ENCODE data around the gene SS18L1.

SS18L1 gene

DNA sequence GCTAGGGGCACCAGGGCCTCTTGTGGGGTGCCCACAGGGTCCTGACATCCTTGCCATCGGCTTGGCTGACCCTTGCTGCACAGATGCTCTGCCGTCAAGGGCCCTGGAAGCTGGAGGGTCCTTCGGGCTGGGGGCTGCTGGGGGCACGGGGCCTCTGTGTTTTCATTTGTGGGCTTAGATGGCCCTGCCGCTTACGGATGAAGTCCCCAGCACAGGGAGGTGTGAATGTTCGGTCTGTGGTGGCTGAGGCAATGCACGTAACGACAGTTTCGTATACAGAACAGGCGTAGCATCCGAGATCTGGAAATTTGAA, 14.5 kb downstream of the SS18L1 start:
- DNase-seq = no peak

DNA sequence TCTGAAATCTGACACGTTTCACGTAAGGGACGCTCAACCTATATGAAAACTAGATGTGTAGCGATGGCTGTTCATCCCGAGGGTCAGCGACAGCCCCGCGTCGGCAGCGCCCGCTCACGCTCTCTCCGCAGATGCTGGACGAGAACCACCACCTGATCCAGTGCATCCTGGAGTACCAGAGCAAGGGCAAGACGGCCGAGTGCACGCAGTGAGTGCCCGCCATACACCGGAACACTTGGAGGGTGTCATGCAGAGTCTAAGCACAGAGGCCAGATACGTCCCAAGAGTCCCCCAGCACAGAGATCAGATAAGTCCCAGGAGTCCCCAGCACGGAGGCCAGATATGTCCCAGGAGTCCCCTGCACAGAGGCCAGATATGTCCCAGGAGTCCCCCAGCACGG, 15.0 kb downstream of the SS18L1 start:
- no peak for DNase-seq

DNA sequence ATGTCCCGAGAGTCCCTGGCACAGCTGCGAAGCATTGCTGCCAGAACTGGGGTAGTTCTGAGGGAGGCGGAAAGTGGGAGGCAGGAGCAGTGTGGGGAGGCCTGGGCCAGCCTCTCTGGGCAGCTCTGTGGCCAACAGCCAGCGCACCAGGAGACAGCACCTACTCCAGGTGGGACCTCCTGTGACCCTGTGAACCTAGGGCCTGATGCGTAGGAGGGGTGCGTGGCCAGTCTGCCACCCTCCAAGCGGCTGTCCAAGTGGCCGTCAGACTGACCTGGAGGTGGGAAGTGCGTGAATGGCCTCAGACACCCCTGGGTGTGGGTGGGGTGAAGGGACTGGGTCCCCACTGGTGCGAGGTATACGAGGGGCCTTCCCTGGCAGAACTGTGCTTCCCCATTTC, 15.5 kb downstream of the SS18L1 start:
- DNase-seq = no peak

DNA sequence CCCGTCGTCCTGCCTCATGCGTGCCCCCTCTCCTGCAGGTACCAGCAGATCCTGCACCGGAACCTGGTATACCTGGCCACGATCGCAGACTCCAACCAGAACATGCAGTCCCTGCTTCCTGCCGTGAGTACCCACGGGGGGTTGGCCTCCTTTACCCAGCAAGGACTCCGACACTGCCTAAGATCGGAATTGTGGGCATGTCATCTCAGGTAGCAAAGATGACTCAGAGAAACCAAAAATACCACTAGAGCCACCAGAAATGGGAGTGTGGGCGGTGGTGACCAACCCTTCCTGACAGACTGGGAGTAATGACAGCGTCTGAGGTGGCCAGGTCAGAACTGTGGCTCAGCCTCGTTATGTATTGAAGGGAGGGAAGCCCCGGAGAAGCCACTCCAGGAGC, 16.3 kb downstream of the SS18L1 start:
- no peak for DNase-seq

DNA sequence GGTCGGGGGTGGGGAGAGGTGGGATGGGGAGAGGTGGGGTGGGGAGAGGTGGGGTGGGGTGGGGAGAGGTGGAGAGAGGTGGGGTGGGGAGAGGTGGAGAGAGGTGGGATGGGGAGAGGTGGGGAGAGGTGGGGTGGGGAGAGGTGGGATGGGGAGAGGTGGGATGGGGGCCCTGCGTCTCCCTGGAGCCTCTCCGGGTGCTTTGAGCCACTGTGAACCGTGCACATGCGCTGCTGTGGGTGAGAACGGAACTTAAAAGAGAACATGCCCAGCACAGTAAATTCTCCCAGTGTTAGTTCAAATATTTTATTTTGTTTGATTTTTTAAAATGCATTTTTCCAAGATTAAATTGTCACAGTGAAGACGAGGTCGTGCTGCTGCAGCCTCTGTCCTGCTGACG, 16.7 kb downstream of the SS18L1 start:
- no peak for DNase-seq

DNA sequence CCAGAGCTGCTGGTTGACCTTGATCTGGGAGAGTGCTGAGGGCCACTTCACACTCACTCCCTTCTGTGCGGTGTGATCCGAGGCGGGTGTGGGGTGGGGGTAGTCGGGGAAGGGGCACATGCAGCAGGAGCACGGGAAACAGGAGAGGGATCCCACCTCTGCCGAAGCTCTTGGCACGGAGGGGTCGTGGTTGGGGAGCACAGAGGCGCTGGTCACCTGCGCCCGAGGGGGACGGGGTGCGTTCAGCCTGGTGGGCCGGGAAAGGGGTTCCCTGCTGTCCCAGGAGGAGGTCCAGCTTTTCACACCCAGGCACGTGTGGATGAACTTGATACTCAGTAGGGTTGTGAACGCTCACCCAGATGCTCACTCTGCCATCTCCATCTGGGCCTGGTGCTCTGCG, 17.3 kb downstream of the SS18L1 start:
- no peak for DNase-seq

DNA sequence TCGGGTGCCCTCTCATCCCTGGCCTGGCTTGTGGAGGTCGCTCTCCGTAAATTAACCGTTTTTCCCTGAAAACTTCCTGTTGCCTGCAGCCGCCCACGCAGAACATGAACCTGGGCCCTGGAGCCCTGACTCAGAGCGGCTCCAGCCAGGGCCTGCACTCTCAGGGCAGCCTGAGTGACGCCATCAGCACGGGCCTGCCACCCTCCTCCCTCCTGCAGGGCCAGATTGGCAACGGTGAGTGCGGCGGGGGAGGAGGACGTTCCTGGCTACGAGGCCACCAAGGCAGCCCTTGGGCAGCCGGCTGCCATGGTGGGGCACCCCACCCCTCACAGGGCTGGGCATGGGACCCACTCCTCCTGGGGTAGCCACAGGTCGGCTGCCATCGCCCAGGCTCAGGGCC, 17.8 kb downstream of the SS18L1 start:
- DNase-seq = peak; percentile 5

DNA sequence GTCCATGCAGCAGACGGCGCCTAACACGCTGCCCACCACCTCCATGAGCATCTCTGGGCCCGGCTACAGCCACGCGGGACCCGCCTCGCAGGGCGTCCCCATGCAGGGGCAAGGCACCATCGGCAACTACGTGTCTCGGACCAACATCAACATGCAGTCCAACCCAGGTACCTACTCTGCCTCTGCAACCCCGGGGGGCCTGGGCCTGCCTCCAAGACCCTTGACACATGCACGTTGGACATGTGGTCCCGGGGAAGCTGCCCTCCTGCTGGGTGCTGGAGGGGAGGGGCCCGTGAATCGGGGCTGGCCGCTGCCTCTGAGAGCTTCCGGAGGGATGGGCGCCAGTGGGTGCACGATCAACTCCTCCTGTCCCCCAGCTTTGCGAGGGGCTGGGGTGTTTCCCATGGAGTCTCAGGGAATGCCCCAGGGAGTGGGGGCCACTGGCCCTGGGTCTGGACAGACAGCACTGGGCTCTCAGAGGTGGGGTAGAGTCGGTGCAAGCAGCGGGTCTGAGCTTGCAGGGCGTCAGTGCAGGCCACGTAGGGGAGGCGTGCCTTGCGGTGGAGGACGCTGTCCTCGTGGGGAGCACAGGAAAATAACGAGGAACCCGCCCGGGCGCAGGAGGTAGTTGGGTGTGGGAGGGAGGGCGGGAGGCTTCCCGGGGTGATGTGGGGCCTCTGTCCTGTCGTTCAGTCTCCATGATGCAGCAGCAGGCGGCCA, 19.4 kb downstream of the SS18L1 start:
- no peak for DNase-seq

DNA sequence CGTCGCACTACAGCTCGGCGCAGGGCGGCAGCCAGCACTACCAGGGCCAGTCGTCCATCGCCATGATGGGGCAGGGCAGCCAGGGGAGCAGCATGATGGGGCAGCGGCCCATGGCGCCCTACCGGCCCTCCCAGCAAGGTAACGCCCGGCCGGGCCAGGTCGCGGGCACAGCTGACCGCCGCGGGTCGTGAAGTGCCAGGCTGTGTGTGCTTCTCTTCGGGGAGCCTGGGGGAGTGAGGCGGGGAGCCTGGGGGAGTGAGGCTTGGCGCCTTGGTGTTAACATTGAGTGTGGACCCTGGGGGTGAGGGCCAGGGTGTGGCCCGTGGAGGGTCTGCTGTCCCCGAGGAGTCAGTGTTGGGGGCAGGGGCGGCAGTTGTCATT, 19.9 kb downstream of the SS18L1 start:
- no peak for DNase-seq

DNA sequence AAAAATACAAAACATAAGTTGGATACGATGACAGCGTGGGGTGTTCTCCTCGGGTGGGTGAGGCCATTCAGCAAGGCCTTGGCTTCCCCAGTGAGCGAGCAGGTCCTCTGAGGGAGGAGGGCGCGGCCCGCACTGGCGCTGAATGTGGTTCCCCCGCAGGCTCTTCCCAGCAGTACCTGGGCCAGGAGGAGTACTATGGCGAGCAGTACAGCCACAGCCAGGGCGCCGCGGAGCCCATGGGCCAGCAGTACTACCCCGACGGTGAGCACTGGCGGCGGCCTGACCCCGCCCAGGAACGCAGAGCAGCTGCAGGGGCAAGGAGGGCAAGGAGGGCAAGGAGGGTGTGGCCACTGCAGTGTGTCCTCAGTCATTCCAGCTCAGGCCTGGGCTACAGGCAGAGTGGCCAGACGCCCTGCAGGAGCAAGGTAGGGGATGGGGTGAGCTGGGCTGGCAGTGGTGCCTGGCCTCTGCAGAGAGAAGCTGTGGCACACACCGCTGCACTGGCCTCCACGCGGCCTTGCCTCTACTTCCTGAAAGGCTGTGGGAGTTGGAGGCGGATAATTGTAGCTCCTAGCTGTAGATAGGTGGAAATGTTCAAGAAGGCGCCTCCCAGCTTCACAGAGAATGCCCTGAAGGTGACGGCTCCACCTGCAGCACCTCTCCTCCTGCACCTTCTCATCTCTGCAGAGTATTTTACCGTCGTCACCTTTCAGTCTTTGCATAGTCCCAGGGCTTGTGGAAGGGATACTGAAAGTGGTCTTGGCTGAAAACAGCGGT, 20.6 kb downstream of the SS18L1 start:
- DNase-seq = no peak

DNA sequence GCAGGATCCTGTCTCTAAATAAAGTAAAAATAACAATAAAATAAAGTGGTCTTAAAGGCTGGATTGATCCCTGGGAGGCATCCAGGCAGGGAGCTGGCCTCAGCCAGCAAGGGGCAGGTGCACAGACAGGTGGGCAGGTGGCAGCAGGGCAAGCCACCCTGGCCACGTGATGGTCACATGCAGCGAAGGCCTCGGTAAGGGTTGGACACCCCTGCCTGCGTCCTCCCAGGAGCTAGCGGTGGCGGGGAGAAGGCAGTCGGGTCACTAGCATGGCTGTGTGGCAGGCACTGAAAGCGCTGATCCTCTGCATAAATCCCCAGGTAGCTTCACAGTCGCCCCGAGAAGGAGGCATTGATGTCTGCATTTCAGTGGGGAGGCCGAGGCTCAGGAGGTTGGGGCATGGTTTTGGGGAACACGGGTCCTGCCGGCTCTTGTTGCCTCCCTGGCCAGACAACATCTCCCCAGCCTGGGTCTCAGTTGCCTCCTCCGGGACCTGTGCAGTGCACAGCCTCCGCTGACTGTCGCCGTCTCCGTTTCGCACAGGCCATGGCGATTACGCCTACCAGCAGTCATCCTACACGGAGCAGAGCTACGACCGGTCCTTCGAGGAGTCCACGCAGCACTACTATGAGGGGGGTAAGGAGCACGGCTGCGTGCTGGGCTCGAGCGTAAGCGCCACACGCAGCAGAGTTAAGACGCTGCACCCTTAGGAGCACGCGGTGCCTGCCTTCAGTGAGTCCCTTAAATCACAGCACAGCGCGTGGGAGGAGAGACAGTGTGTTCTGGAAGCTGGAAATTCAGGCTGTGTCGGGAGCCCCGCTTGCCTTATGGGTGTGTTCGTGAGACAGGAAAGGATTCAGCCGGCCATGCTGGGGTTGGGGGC, 21.6 kb downstream of the SS18L1 start:
- no peak for DNase-seq

DNA sequence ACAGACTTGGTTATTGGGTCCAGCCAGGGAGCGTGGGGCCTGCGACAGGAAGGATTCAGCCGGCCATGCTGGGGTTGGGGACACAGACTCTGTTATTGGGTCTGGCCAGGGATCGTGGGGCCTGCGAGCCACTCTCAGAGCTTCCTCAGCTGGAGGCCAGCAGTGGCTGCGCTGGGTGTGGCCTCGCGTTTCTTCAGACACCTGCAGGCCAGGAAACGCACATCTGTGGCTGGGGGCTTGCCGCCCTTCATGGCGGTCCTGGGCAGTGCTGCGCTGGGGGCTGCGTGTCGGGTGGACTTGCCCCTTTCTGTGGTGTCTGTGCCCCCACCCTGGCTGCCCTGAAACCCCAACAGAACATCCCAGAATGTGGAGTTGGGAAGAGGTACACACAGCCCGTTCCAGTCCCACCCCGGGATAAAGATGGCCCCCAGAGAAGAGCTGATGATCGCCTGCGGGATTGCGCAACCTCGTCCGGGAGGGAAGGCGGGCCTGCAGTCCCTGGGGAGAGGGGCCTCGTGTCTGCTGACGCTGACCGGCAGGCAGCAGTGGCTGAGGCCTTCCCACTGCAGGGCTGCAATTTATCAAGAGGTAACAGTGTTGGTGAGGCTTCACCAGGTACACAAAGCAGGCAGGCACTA, 22.3 kb downstream of the SS18L1 start:
- no peak for DNase-seq

DNA sequence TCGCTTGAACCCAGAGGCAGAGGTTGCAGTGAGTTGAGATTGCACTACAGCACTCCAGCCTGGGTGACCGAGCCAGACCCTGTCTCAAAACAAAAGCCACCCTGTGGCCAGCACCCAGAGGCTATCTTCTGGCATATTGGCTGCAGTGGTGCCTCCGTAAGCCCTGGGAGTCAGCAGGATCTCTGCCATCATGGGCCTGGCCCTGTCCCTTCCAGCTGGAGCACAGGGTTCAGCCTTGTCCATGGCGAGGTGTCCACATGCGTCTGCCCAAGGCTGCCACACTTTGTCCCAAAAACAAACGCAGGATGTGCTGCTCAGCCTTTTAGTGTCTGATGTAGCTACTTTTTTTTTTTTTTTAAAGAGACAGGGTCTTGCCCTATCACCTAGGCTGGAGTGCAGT, 23.9 kb downstream of the SS18L1 start:
- no peak for DNase-seq

DNA sequence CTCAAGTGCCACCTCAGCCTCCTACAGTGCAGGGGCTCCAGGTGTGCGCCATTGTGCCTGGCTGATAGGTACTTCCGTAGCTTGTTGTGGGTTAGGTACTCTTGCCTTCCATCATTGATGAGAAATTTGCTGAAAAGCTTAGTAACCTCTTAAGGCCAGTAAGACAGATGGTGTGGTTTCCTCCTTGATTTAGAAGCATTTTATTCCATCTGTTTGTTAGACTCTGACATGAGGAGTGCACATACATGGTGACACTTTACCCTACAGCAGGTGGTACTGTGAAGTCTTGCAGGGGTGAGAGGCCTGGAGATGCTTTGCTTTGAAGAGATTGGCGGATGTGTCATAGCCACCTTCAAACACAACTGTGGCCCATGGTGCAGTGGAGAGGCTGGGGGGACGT, 24.5 kb downstream of the SS18L1 start:
- DNase-seq = no peak

DNA sequence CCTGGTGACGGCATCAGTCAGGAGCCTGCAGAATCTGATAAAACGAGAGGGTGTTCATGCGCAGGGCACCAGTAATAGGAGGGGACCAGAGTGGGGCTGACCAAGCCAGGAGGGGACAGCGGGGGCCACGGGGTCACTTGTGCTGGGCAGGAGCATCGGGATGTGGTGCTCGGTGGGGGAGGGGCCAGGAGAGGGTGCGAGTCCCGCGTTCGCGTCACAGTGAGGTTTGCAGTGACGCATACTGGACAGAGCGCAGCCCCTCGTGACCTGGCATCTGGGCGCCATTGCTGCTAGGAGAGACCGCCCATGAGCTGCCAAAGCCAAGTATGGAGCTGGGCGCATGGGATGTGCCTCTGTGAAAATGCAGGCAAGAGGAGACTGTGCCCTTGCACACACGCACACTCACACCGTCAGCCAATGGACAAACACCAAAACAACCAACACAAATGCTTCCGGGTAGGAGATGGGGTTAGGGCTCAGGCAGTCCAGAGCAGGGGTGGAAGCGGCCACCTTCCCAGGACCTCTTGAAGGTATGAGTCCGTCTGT, 25.4 kb downstream of the SS18L1 start:
- no peak for DNase-seq

DNA sequence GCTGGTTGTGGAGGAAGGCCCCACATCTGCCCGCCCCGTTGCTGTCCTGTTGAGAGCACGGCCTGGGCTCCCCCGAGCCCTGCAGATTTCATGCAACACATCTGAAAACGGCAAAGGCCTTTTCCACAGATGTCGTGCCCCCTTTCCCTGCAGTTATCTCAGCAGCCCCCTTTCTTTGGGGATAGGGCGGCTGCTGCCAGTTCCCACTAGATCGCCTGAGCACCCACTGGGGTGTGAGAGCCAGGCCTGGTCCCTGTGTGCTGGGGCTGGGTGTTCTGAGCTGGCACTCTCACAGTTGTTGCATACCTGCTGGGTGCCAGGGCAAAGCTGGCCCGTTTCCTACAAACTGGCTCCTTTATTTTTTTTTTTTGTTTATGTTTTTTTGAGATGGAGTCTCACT, 27.0 kb downstream of the SS18L1 start:
- DNase-seq = no peak

DNA sequence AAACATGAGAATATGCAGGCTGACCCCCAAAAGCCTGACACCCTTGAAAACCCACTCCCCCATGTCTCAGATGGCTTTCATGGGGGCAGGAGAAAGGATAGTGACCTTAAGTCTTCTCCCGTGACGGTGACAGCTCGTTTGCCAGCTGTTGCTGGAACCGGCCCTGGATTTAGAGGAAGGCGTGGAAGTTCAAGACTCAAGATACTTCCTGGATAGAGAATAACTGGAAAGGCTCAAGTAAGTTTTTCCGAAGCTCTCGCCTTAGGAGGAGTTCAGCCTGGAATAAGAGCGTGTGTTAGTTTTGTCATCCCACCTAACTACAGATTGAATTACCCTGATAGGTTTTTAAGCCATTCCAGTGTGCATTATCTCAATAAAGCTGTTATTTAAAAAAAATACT, 27.7 kb downstream of the SS18L1 start:
- no peak for DNase-seq

DNA sequence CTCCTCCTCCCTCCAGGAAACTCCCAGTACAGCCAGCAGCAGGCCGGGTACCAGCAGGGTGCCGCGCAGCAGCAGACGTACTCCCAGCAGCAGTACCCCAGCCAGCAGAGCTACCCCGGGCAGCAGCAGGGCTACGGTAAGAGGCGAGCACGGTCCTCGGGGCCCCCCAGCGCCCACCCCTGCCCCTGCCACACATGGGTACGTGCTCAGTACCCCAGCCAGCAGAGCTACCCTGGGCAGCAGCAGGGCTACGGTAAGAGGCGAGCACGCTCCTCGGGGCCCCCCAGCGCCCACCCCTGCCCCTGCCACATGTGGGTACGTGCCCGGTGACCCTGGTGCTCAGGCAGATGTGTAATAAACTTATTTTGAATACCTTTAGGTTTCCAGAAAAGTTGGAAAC, 29.1 kb downstream of the SS18L1 start:
- DNase-seq = no peak

DNA sequence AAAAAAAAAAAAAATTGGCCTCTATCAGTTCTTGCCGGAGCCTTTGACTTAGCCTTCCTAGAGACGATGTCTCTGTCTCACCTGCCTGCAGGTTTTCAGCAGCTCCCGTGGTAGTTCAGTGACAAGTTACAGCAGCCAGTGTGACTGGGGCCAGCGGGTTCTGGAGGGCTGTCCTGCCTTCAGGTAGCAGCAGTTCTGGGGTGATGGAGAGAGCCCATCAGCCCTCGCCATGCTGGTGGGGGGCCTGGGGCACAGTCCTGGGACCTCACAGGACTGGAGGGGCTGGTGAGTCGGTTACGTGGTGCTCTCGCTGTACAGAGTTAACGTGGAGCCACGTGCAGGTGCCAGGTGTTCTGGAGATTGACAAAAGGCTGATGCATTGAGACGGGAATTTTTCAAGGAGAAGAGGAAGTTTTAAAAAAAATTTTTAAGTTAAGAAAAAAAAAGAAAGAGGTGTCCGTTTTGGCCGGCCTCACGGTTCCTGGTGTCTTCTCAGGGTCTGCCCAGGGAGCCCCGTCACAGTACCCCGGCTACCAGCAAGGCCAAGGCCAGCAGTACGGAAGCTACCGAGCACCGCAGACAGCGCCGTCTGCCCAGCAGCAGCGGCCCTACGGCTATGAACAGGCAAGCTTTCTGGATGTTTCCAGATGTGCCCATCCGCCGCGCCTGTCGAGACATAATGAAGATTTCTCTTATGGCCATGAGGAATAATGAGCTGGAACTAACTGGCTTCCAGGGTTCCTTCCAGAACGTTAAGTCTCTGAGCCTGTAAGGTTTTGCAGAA, 30.6 kb downstream of the SS18L1 start:
- DNase-seq = no peak

DNA sequence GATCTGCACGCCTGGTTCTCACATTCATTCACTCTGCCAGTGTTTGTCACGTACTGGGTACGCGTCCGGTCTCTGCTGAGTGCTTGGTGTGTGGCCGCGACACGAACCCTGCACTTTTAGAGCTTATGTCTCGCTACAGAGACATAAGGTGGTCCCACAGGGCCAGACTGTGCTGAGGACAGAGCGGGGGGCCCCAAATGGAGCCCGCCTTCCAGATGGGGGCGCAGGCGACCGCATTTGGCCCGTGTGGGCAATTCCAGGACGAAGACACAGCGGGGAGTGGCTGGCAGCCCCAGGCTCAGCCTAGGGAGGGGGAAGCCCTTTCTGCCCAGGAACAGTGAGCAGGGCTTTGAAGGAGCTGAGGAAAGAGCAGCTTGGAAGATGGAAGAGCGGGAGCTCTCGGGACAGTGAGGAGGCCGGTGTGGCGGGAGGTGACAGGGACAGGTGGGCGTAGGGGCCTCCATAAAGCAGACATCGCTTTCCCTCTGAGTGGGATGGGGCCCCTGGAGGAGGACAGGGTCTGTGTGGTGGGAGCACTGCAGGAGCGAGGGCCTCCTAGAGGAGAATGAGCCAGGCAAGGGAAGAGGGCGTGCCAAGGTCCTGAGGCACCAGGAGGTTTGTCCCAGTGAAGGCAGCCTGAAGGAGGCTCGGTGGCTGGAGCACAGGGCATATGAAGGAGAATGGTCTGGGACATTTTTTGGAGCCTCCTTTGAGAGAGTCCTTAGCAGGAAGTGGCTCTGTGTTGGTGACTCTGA, 31.5 kb downstream of the SS18L1 start:
- DNase-seq = no peak

DNA sequence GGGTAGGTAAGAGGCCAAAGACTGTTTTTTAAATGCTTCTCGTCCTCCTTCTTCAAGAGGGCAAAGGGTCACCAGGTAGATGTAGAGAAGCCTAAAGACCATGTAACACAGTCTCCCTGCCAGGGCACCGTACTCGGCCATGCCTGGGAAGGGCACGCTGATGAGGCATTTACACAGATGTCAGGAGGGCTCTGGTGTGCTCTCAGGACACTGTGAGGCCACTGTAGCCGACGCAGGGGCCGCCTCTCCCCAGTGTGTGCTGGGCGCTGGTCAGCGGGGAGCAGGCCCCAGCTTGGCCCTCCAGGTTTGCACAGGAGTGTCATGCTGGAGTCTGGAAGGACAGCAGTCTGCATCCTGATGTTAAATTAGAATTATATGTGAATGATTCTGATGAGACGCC, 32.1 kb downstream of the SS18L1 start:
- DNase-seq = no peak

DNA sequence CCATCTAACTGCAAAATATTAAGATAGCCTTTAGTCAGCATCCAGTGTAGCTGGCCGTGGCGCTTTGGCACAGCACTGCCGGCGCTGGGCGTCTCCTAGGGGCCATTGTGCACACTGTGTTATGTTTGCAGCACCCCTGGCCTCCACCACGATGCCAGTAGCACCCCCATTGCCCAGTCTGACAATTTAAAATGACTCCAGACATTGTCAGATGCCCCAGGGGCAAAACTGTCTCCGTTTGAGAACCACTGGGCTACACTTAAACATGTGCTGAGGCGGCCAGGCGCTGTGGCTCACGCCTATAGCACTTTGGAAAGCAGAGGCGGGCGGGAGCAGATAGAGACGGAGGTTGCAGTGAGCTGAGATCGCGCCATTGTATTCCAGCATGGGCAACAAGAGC, 33.3 kb downstream of the SS18L1 start:
- DNase-seq = no peak

Data from HCEC 1CT (cell line).